H9 (cell line): ENCODE measurements around the gene SPINT2. TPM values are rescaled to one million over a fixed set of nuclear protein-coding genes. Genes with fewer than 3 reads are reported as not detected.

Experiments
- DNase-seq: peaks from one replicate; pipeline ENCODE4 v3.0.0-alpha.2; 2017
- H2AFZ ChIP-seq: one replicate; pipeline ENCODE4 v1.6.1; 2013; ENCODE audit warnings: mild to moderate bottlenecking, low read length, control low read depth, moderate library complexity
- H2AK5ac ChIP-seq: 2 replicates; pipeline ENCODE4 v1.6.1; 2013; ENCODE audit warnings: low read length, control low read depth, mixed read lengths; ENCODE audit not compliant: insufficient read length
- H2BK120ac ChIP-seq: one replicate; pipeline ENCODE4 v1.6.1; 2013; ENCODE audit warnings: low read depth, mild to moderate bottlenecking, low read length, control low read depth, inconsistent platforms; ENCODE audit not compliant: poor library complexity, severe bottlenecking
- H2BK12ac ChIP-seq: 2 replicates; pipeline ENCODE4 v1.6.1; 2013; ENCODE audit warnings: low read length, control low read depth, mixed read lengths, low read depth; ENCODE audit not compliant: insufficient read length
- H2BK15ac ChIP-seq: 2 replicates; pipeline ENCODE4 v1.6.1; 2013; ENCODE audit warnings: low read depth, low read length, control low read depth
- H2BK20ac ChIP-seq: one replicate; pipeline ENCODE4 v1.6.1; 2013; ENCODE audit warnings: low read depth, mild to moderate bottlenecking, low read length, control low read depth, inconsistent platforms; ENCODE audit not compliant: poor library complexity, severe bottlenecking
- H2BK5ac ChIP-seq: 2 replicates; pipeline ENCODE4 v1.6.1; 2013; ENCODE audit warnings: low read length, control low read depth, mixed read lengths; ENCODE audit not compliant: insufficient read length
- H3K14ac ChIP-seq: 2 replicates; pipeline ENCODE4 v1.6.1; 2013; ENCODE audit warnings: low read length, control low read depth; ENCODE audit not compliant: insufficient read depth
- H3K18ac ChIP-seq: 2 replicates; pipeline ENCODE4 v1.6.1; 2013; ENCODE audit warnings: low read depth, mild to moderate bottlenecking, mixed read lengths, low read length, control low read depth; ENCODE audit not compliant: insufficient read length
- H3K23ac ChIP-seq: 2 replicates; pipeline ENCODE4 v1.6.1; 2013; ENCODE audit warnings: low read length, control low read depth, mixed read lengths, low read depth; ENCODE audit not compliant: insufficient read length
- H3K23me2 ChIP-seq: 2 replicates; pipeline ENCODE4 v1.6.1; 2013; ENCODE audit warnings: low read depth, mild to moderate bottlenecking, mixed read lengths, low read length, control low read depth; ENCODE audit not compliant: insufficient read length, poor library complexity, severe bottlenecking
- H3K27ac ChIP-seq: 2 replicates; pipeline ENCODE4 v1.5.1; 2013; ENCODE audit warnings: low read length, control low read depth, mixed read lengths, low read depth; ENCODE audit not compliant: insufficient read length
- H3K27me3 ChIP-seq: 2 replicates; pipeline ENCODE4 v1.6.1; 2013; ENCODE audit warnings: low read length, control low read depth, inconsistent platforms; ENCODE audit not compliant: insufficient read depth
- H3K4ac ChIP-seq: 2 replicates; pipeline ENCODE4 v1.6.1; 2013; ENCODE audit warnings: low read depth, mild to moderate bottlenecking, control low read depth, inconsistent platforms, low read length, moderate library complexity
- H3K4me1 ChIP-seq: 2 replicates; pipeline ENCODE4 v1.6.1; 2013; ENCODE audit warnings: low read length, control low read depth, inconsistent platforms; ENCODE audit not compliant: insufficient read depth
- H3K4me2 ChIP-seq: 2 replicates; pipeline ENCODE4 v1.6.1; 2013; ENCODE audit warnings: low read length, control low read depth, mixed read lengths; ENCODE audit not compliant: insufficient read length, insufficient read depth
- H3K56ac ChIP-seq: 2 replicates; pipeline ENCODE4 v1.6.1; 2013; ENCODE audit warnings: low read depth, mild to moderate bottlenecking, mixed read lengths, low read length, control low read depth; ENCODE audit not compliant: insufficient read length
- H3K79me1 ChIP-seq: 2 replicates; pipeline ENCODE4 v1.6.1; 2013; ENCODE audit warnings: low read depth, mild to moderate bottlenecking, moderate library complexity, low read length, control low read depth, inconsistent platforms; ENCODE audit not compliant: insufficient read depth, poor library complexity, severe bottlenecking
- H3K79me2 ChIP-seq: 2 replicates; pipeline ENCODE4 v1.6.1; 2013; ENCODE audit warnings: low read length, control low read depth, inconsistent platforms; ENCODE audit not compliant: insufficient read depth
- H3K9ac ChIP-seq: 2 replicates; pipeline ENCODE4 v1.6.1; 2013; ENCODE audit warnings: low read length, control low read depth, mixed read lengths; ENCODE audit not compliant: insufficient read length; ENCODE audit errors: extremely low read depth
- H3K9me3 ChIP-seq: one replicate; pipeline ENCODE4 v1.6.1; 2013; ENCODE audit warnings: low read depth, low read length, inconsistent platforms; ENCODE audit not compliant: control insufficient read depth
- H3T11ph ChIP-seq: one replicate; pipeline ENCODE4 v1.6.1; 2013; ENCODE audit warnings: mild to moderate bottlenecking, low read length, control low read depth, inconsistent platforms
- H4K20me1 ChIP-seq: one replicate; pipeline ENCODE4 v1.6.1; 2013; ENCODE audit not compliant: control insufficient read depth, insufficient read length, insufficient read depth
- H4K5ac ChIP-seq: 2 replicates; pipeline ENCODE4 v1.6.1; 2013; ENCODE audit warnings: low read depth, mild to moderate bottlenecking, mixed read lengths, low read length, control low read depth; ENCODE audit not compliant: insufficient read length
- H4K8ac ChIP-seq: replicated peaks from 2 replicates; pipeline ENCODE4 v1.6.1; 2013; ENCODE audit warnings: low read length, control low read depth, mixed read lengths, low read depth; ENCODE audit not compliant: insufficient read length
- H4K91ac ChIP-seq: 2 replicates; pipeline ENCODE4 v1.6.1; 2013; ENCODE audit warnings: low read depth, mild to moderate bottlenecking, moderate library complexity, mixed read lengths, low read length, control low read depth; ENCODE audit not compliant: insufficient read length
- H3K27ac Mint-ChIP-seq, 3 experiments: 2 replicates in 2 of 3; 3 replicates in 1 of 3; pipeline ENCODE4 v1.8.0; 2020 to 2021; ENCODE audit warnings: mixed read lengths in 3 of 3, mild to moderate bottlenecking in 1 of 3, moderate library complexity in 1 of 3
- H3K27me3 Mint-ChIP-seq: 2 replicates; pipeline ENCODE4 v1.8.0; 2021; ENCODE audit warnings: low read depth, mild to moderate bottlenecking, moderate library complexity, mixed read lengths
- H3K36me3 Mint-ChIP-seq, 3 experiments: 2 replicates in 2 of 3; 3 replicates in 1 of 3; pipeline ENCODE4 v1.8.0; 2020 to 2021; ENCODE audit warnings: low read depth in 3 of 3, mixed read lengths in 3 of 3; ENCODE audit not compliant: insufficient read depth in 1 of 3
- H3K4me1 Mint-ChIP-seq, 2 experiments: 2 replicates each; pipeline ENCODE4 v1.8.0; 2020; ENCODE audit warnings: mixed read lengths in 2 of 2
- H3K4me3 Mint-ChIP-seq, 2 experiments: 2 replicates in 1 of 2; 3 replicates in 1 of 2; pipeline ENCODE4 v1.8.0; 2020 to 2021; ENCODE audit warnings: mild to moderate bottlenecking in 2 of 2, mixed read lengths in 2 of 2, moderate library complexity in 1 of 2
- H3K9me3 Mint-ChIP-seq, 2 experiments: 2 replicates in 1 of 2; 3 replicates in 1 of 2; pipeline ENCODE4 v1.8.0; 2020; ENCODE audit warnings: mild to moderate bottlenecking in 2 of 2, mixed read lengths in 2 of 2, moderate library complexity in 1 of 2
- CTCF ChIP-seq: fragments of 200-600 bp; sonication (generic); conservative IDR thresholded peaks from 3 replicates; pipeline ENCODE4 v1.8.0; 2021; ENCODE audit warnings: antibody characterized with exemption, mild to moderate bottlenecking
- WGBS: extraction: QIAGEN DNeasy Blood & Tissue Kit; methylation state at CpG from one replicate; pipeline ENCODE4 v1.1.7; 2013; ENCODE audit warnings: missing lambda C conversion rate, low lambda C conversion rate, mixed read lengths; ENCODE audit not compliant: insufficient read length; ENCODE audit errors: extremely low coverage; 5-methylcytosine and 5-hydroxymethylcytosine counted together
- total RNA-seq: library from RNA; stranded (reverse); gene quantifications from 2 replicates; pipeline ENCODE4 v1.2.1, GENCODE V29; 2021

Gene SPINT2
- total RNA-seq, 1 experiment from 2014 or later = 283 TPM

- no peak for TF ChIP-seq CTCF
- H3K27me3 ChIP-seq = no peaks in the 10 kb centered on the region
- no peak overlapping the region for H3K56ac ChIP-seq
- H2AFZ ChIP-seq = no peak overlapping the region
- H3K23me2 ChIP-seq = peaks cover 7% of the 10 kb centered on the region
- no peak overlapping the region for H3K4ac ChIP-seq
- H3K14ac ChIP-seq = no peak overlapping the region
- Mint-ChIP-seq H3K27me3 (peaks cover 8% of the 10 kb centered on the region), H3K9me3 (no peaks in the 10 kb centered on the region; a peak in 1 of 5 replicates), H3K36me3 (no peaks in the 10 kb centered on the region; a peak in 1 of 7 replicates), H3K4me1 (peaks cover 31 to 49% of the 10 kb centered on the region in 2 experiments), H3K4me3 (no peak overlapping the region), H3K27ac (no peak overlapping the region)
- H3K79me2 ChIP-seq = no peaks in the 10 kb centered on the region
- H4K8ac ChIP-seq = no peak overlapping the region
- H2AK5ac ChIP-seq = no peak overlapping the region
- H2BK5ac ChIP-seq = no peak overlapping the region
- no peak overlapping the region for H4K5ac ChIP-seq
- no peaks in the 10 kb centered on the region for H4K20me1 ChIP-seq
- H4K91ac ChIP-seq = no peak overlapping the region
- H3K27ac ChIP-seq = no peak overlapping the region
- no peak overlapping the region for H3K18ac ChIP-seq
- WGBS = no CpG with 5 or more reads among the region's 9 CpGs
- no peaks in the 10 kb centered on the region for H3K79me1 ChIP-seq
- no peak overlapping the region for H2BK20ac ChIP-seq
- no peak for DNase-seq
- no peak overlapping the region for H3T11ph ChIP-seq
- H3K4me2 ChIP-seq = no peak overlapping the region
- H2BK15ac ChIP-seq = no peak overlapping the region
- no peak overlapping the region for H2BK120ac ChIP-seq
- no peak overlapping the region for H2BK12ac ChIP-seq
- H3K23ac ChIP-seq = no peak overlapping the region
- peaks cover 3% of the 10 kb centered on the region; the same call in 1 of the 2 replicates for H3K4me1 ChIP-seq
- H3K9me3 ChIP-seq = no peaks in the 10 kb centered on the region
- H3K9ac ChIP-seq = no peak overlapping the region
Observed at GRCh38 chr19:38247734-38248268, 16.6 kb upstream of the SPINT2 start.
